ENCODE data around the gene ITPR2. TPM values are rescaled to one million over a fixed set of nuclear protein-coding genes. Genes with fewer than 3 reads are reported as not detected.

The ITPR2 gene
- total RNA-seq, 2 donors from 2014 or later, result 44.3 to 55.5 TPM

DNA sequence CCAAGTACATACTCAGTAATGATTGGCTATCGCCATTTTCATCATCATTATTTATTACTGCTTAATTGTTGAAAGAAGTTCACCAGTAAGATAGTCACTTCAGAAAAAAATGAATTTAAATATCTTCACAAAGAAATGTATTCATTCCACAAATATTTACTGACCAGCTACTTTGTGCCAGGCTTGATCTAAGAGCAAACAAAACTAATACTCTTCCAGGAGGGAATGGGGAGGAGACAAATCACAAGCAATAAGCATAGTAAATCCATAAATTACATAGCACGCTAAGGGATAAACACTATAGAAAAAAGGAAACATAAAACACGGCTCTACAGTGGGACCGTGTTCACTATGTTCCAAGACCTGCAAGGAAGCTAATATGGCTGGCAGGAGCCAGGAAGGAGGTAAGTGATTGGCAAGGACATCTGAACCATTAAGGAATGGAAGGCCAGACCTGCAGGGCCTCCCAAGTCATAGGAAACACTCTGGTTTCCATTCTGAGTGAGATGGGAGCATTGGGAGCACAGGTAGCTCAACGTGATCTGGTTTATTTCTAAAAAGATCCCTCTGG lies 27.5 kb downstream of the ITPR2 start:
- H3K27ac Mint-ChIP-seq, result no peak overlapping the region

DNA sequence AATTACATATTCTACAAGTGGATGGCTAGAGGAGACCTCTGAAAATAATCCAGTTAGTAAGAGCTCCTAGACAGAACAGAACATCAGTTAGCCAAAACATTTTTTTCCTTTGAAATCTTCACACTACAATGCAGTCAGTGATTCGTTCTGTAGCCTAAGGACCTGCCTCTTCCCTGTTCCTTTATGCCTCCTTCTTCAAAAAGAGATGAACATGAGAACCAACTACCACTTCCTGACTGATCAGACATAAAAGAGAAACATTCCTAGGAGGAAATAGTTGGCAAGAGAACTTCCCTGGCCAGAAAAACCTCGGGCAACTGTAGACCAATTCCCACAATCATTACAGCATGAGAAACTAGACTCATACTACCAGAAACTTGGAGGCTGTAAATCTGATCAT lies 29.4 kb downstream of the ITPR2 start:
- H3K27me3 Mint-ChIP-seq (ENCODE audit: low read depth), result no peaks in the 10 kb centered on the region
- H3K36me3 Mint-ChIP-seq (ENCODE audit: insufficient read depth in 2 of 2), result no peaks in the 10 kb centered on the region
- peak overlapping the region; percentile 75 for H3K27ac Mint-ChIP-seq
- peaks cover 55% of the 10 kb centered on the region for H3K4me1 Mint-ChIP-seq (ENCODE audit: low read depth)
- no peaks in the 10 kb centered on the region for H3K9me3 Mint-ChIP-seq
- no peak for ATAC-seq (replicated peaks in 1 of 2)
- no peak for DNase-seq
- H3K4me3 Mint-ChIP-seq, result no peak overlapping the region

More for the DNA sequence above, 27.5 kb downstream of the ITPR2 start:
- Mint-ChIP-seq H3K4me3 (no peak overlapping the region), H3K4me1 (ENCODE audit: low read depth) (peaks cover 57% of the 10 kb centered on the region), H3K27me3 (ENCODE audit: low read depth) (no peaks in the 10 kb centered on the region), H3K9me3 (no peaks in the 10 kb centered on the region), H3K36me3 (ENCODE audit: insufficient read depth in 2 of 2) (no peaks in the 10 kb centered on the region)
- DNase-seq (no peak), ATAC-seq (replicated peaks in 1 of 2) (no peak)

DNA sequence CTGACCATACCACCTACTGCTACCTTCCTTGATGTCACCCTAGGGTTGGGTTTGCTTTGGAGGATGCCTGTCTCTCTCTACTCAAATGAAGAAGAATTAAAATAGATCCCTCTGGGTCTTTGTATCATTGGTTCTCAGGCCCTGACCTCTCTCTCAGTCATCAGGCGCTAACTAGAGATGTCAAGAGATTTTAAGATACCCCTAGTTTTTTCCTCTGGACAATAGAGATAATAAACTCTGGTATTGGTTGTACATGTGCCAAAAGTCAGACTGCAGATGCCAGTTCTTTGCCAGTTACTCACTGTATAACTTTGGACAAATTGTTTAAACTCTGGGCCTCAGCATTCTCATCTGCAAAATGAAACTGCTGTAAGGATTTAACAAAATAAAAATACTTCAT lies 31.5 kb downstream of the ITPR2 start:
- Mint-ChIP-seq H3K4me1 (ENCODE audit: low read depth) (peaks cover 50% of the 10 kb centered on the region), H3K36me3 (ENCODE audit: insufficient read depth in 2 of 2) (no peaks in the 10 kb centered on the region), H3K9me3 (no peaks in the 10 kb centered on the region), H3K27me3 (ENCODE audit: low read depth) (no peaks in the 10 kb centered on the region), H3K27ac (no peak overlapping the region), H3K4me3 (no peak overlapping the region)
- DNase-seq (no peak), ATAC-seq (replicated peaks in 1 of 2) (no peak)

DNA sequence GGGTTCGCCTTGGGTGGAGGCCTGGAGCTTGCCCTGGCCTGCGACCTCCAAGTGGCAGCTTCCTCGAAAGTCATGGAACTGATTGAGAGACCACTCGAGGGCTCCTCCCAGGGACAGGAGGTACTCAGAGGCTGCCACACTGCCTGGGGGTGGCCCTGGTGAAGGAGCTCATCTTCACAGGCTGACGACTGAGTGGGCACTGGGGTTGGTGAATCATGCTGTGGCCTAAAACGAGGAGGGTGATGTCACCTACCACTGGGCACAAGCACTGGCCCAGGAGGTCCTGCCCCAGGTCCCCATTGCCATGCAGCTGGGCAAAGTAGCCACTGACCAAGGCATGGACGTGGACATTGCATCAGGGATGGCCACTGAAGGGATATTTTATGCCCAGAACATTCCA lies 32.1 kb downstream of the ITPR2 start:
- H3K4me3 Mint-ChIP-seq, result no peak overlapping the region
- H3K4me1 Mint-ChIP-seq (ENCODE audit: low read depth), result peaks cover 49% of the 10 kb centered on the region
- DNase-seq (no peak), ATAC-seq (replicated peaks in 1 of 2) (no peak)
- no peaks in the 10 kb centered on the region for H3K27me3 Mint-ChIP-seq (ENCODE audit: low read depth)
- no peaks in the 10 kb centered on the region for H3K36me3 Mint-ChIP-seq (ENCODE audit: insufficient read depth in 2 of 2)
- H3K27ac Mint-ChIP-seq, result no peak overlapping the region
- no peaks in the 10 kb centered on the region for H3K9me3 Mint-ChIP-seq

DNA sequence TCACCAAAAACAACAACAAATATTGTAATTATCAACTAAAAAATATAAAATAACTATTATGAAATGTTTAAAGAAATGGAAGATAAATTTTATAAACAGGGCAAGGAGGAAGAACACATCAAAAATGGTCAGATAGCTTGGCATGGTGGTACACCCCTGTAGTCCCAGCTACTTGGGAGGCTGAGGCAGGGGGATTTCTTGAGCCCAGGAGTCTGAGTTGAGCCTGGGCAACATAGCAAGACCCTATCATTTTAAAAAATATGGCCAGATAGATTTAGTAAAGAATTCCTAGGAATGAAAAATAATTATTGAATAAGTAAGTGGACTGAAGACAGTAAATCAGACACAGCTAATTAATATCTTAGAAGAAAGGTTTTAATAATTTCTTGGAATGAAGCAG lies 32.6 kb downstream of the ITPR2 start:
- no peaks in the 10 kb centered on the region for H3K9me3 Mint-ChIP-seq
- no peaks in the 10 kb centered on the region for H3K27me3 Mint-ChIP-seq (ENCODE audit: low read depth)
- no peak for ATAC-seq (replicated peaks in 1 of 2)
- DNase-seq, result no peak
- peaks cover 44% of the 10 kb centered on the region for H3K4me1 Mint-ChIP-seq (ENCODE audit: low read depth)
- no peak overlapping the region for H3K4me3 Mint-ChIP-seq
- H3K36me3 Mint-ChIP-seq (ENCODE audit: insufficient read depth in 2 of 2), result no peaks in the 10 kb centered on the region
- no peak overlapping the region for H3K27ac Mint-ChIP-seq

DNA sequence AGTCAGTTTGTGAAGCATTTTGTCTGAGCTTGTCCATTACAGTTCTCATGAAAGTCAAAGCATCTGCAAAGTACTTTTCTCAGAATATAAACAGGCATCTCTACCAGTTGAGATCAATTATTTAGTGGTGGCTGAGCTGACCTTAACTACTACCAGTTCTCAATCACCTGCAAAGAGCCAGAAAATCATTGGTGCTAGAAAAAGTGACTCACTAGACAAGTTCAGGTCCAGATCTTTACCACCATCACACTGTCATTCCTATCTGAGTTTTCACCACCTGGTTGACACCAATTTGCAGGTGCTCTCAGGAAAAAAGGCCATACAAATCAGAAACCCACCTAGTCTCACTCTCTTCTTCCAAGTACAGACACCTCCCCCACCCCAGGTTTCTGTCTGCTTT lies 33.3 kb downstream of the ITPR2 start:
- Mint-ChIP-seq H3K27ac (no peak overlapping the region), H3K4me1 (ENCODE audit: low read depth) (peaks cover 38% of the 10 kb centered on the region), H3K27me3 (ENCODE audit: low read depth) (no peaks in the 10 kb centered on the region), H3K4me3 (no peak overlapping the region), H3K36me3 (ENCODE audit: insufficient read depth in 2 of 2) (no peaks in the 10 kb centered on the region), H3K9me3 (no peaks in the 10 kb centered on the region)
- DNase-seq, result no peak
- ATAC-seq (replicated peaks in 1 of 2), result no peak

DNA sequence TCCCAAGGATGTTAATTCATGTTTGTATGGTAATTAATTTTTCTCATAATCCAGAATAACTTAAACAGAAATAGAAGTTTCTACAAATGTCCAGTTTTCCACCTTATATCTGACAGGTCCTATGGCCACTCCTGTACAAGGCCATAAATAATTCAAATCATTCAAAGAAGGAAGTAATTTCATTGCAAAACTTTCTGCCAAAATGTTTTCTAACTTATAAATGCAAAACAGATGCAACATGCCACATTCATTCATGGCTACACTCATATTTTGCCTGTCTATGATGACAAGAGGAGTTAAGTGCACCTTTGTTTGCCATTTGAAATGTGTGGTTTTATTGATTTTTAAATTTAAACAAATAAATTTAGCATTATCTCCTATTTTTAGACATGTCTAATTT lies 34.4 kb downstream of the ITPR2 start:
- peaks cover 27% of the 10 kb centered on the region for H3K4me1 Mint-ChIP-seq (ENCODE audit: low read depth)
- H3K9me3 Mint-ChIP-seq, result no peaks in the 10 kb centered on the region
- DNase-seq, result no peak
- no peaks in the 10 kb centered on the region for H3K27me3 Mint-ChIP-seq (ENCODE audit: low read depth)
- ATAC-seq (replicated peaks in 1 of 2), result no peak
- no peak overlapping the region for H3K27ac Mint-ChIP-seq
- no peak overlapping the region for H3K4me3 Mint-ChIP-seq
- H3K36me3 Mint-ChIP-seq (ENCODE audit: insufficient read depth in 2 of 2), result no peaks in the 10 kb centered on the region

DNA sequence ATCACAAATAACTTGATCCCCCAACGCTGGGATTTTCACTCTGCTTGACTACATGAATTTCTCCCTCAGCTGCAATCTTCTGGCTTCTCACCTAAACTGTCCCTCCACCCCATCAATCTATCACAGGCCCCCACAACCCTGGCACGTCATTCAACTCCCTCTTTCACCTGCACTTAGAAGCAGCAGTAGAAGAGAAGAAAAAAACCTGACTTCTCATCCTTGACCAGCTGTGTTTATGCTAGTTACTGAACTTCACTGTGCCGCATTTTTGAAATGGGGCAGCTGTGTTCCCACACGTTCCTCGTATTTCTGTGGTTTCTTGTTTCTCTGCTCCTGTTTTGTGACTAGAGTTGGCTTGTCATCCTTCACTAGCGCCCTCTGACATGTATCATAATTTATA lies 35.0 kb downstream of the ITPR2 start:
- no peak overlapping the region for H3K4me3 Mint-ChIP-seq

DNA sequence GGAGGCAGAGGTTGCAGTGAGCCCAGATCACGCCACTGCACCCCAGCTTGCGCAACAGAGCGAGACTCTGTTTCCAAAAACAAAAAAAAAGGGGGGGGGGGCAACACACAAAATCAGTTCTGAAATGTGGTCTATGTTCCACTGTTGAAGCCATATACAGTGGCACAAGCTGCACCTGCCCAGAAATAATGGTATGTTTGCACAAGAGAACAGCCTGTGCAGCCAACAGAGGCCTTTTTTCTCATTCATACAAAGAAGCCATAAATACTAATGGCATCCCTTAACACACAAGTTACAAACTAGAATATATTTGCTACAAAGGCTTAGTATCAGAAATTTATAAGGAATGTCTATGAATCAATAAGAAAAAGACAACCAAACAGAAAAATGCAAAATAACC lies 37.1 kb downstream of the ITPR2 start:
- no peak for DNase-seq
- no peaks in the 10 kb centered on the region for H3K9me3 Mint-ChIP-seq
- no peak for ATAC-seq (replicated peaks in 1 of 2)
- H3K4me1 Mint-ChIP-seq (ENCODE audit: low read depth), result peaks cover 34% of the 10 kb centered on the region
- no peaks in the 10 kb centered on the region for H3K36me3 Mint-ChIP-seq (ENCODE audit: insufficient read depth in 2 of 2)
- H3K27ac Mint-ChIP-seq, result no peak overlapping the region
- H3K27me3 Mint-ChIP-seq (ENCODE audit: low read depth), result no peaks in the 10 kb centered on the region
- no peak overlapping the region for H3K4me3 Mint-ChIP-seq

More for the DNA sequence above, 35.0 kb downstream of the ITPR2 start:
- H3K27ac Mint-ChIP-seq, result no peak overlapping the region
- H3K27me3 Mint-ChIP-seq (ENCODE audit: low read depth), result no peaks in the 10 kb centered on the region
- ATAC-seq (replicated peaks in 1 of 2) (no peak), DNase-seq (no peak)
- no peaks in the 10 kb centered on the region for H3K9me3 Mint-ChIP-seq
- H3K4me1 Mint-ChIP-seq (ENCODE audit: low read depth), result peaks cover 21% of the 10 kb centered on the region
- H3K36me3 Mint-ChIP-seq (ENCODE audit: insufficient read depth in 2 of 2), result no peaks in the 10 kb centered on the region

DNA sequence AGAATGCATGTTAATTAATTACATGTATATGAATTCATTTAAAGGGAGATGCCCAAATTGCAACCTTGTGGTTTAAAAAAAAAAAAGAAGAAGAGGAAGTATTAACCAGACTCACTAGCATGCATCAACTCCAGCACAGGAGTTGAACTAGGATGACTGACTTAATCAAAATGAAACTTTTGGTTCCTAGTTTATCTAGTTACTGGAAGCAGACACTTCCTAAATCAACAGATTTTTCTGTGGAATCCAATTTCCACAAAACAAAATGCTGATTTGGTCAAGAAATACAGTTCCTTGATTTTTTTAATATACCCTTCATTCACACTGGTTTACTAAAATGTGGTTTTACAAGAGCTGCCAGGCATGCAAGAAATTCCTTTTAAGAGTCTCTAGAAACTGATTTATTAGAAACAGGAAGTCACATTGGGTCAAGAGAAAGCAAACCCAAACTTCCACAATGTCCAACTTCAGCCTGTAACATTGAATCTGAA lies 41.6 kb downstream of the ITPR2 start:
- peaks cover 3 to 16% of the 10 kb centered on the region in 2 donors for H3K36me3 Mint-ChIP-seq (ENCODE audit: insufficient read depth in 2 of 2)
- no peak for ATAC-seq (replicated peaks in 1 of 2)

DNA sequence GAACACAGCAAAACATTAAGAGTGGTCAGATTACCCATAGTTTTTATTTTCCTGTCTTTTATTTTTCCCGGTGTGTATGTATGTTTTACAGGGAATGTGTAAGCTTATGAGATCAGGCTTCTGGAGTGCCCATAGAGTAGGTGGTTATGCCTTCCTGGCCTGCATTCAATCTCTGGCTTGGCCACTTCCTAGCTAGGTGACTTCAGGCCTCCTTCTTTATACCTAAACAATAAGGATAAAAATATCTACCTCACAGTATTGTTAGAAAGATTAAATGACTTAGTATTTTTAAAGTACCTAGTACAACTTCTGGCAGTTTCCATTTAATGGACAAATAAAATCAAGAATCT lies 42.4 kb downstream of the ITPR2 start:
- DNase-seq (no peak), ATAC-seq (replicated peaks in 1 of 2) (no peak)
- Mint-ChIP-seq H3K27ac (no peak overlapping the region), H3K27me3 (ENCODE audit: low read depth) (no peaks in the 10 kb centered on the region), H3K36me3 (ENCODE audit: insufficient read depth in 2 of 2) (peaks cover 3 to 16% of the 10 kb centered on the region in 2 donors), H3K9me3 (no peaks in the 10 kb centered on the region), H3K4me1 (ENCODE audit: low read depth) (peaks cover 45% of the 10 kb centered on the region), H3K4me3 (no peak overlapping the region)

More for the DNA sequence above, 41.6 kb downstream of the ITPR2 start:
- H3K4me1 Mint-ChIP-seq (ENCODE audit: low read depth), result peaks cover 45% of the 10 kb centered on the region
- no peak overlapping the region for H3K27ac Mint-ChIP-seq
- no peaks in the 10 kb centered on the region for H3K9me3 Mint-ChIP-seq
- H3K27me3 Mint-ChIP-seq (ENCODE audit: low read depth), result no peaks in the 10 kb centered on the region
- DNase-seq, result no peak
- no peak overlapping the region for H3K4me3 Mint-ChIP-seq

DNA sequence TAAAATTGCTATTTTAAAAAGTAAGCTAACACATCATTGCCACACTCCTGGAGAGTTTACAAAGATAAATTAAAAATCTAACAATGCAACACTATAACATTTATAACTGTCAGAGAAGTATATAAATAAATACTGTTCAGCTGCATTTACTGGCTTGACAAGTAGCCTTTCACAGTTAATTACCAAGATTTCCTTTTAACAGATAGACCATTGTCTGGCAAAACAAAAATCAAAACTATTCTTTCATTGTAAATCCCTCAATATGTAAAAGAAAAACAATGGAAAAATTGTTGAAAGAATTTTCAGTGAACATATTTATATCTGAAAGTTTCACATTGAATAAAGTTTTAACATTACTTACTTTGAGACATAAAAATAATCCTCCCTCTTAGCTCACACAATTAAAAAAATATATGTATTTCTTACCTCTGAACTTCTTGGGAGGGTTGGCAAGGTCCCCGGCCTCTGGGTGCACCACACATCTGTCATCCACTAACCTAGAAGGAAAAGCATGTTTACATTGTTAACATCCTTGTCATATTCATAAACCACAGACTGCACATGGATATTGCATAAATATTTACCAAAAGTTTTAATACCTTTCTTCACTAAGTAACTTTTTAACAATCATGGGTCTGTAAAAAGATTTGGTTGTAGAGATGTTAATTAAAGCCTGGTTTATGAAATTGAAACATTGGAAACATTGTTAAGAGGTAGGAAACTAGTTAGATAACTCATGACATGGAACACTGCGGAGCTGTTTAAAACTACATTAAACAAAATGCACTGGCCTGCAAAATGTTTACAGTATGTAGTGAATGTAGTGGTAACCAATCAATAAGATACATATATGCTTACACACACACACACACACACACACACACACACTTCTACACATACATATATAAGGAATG lies 43.0 kb downstream of the ITPR2 start:
- Mint-ChIP-seq H3K36me3 (ENCODE audit: insufficient read depth in 2 of 2) (peaks cover 3 to 16% of the 10 kb centered on the region in 2 donors), H3K4me1 (ENCODE audit: low read depth) (peaks cover 45% of the 10 kb centered on the region), H3K27me3 (ENCODE audit: low read depth) (no peaks in the 10 kb centered on the region), H3K4me3 (no peak overlapping the region), H3K27ac (no peak overlapping the region), H3K9me3 (no peaks in the 10 kb centered on the region)
- DNase-seq, result no peak
- ATAC-seq (replicated peaks in 1 of 2), result no peak

DNA sequence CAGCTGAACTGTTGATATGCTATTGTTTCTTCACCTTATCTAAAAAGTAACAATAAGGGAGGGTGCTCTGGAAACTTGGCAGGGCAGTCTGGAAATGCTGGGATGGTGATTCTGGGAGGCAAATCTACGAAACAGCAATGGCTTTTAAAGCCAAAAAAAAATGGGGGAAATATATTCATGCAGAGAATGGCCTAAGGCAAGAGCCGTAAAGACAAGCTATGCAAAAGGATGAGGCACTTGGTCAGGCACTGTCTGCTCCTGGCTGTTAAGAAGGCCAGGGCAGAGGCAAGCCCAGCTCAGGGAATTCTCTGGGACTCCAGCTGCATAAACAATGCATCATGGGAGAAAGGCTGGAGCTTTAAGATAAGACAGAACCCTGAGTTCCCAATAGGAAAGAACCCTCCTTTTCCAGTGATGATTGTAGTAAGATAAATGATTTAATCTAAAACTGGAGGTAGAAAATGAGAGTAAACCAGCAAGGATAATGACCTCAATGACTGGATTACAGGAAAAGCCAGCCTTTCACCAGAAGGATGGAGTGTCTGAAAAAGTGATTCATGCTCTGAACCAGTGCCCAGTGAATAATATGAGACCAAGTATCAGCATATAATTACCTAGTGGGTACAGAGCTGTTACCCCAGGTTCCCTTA lies 46.0 kb downstream of the ITPR2 start:
- Mint-ChIP-seq H3K27ac (no peak overlapping the region), H3K9me3 (peaks cover 0 to 3% of the 10 kb centered on the region in 2 donors), H3K4me3 (no peak overlapping the region), H3K36me3 (ENCODE audit: insufficient read depth in 2 of 2) (peaks cover 3 to 24% of the 10 kb centered on the region in 2 donors), H3K27me3 (ENCODE audit: low read depth) (no peaks in the 10 kb centered on the region), H3K4me1 (ENCODE audit: low read depth) (peaks cover 42% of the 10 kb centered on the region)
- no peak for DNase-seq
- no peak for ATAC-seq (replicated peaks in 1 of 2)
